Measurements from ENCODE around the gene HMMR. TPM values are rescaled to one million over a fixed set of nuclear protein-coding genes. Genes with fewer than 3 reads are reported as not detected.

HMMR gene
- polyA plus RNA-seq, 6 donors from 2014 or later, result 0.38 to 1.3 (median 0.92) TPM; not detected in 1

- H3K36me3 Mint-ChIP-seq, result no peaks in the 10 kb centered on the region
- peaks cover 17 to 23% (median 19%) of the 10 kb centered on the region in 3 donors for H3K4me1 Mint-ChIP-seq
- H3K9me3 Mint-ChIP-seq, result no peaks in the 10 kb centered on the region
- DNase-seq, result no peak
- no peak for ATAC-seq (ENCODE audit: low read depth in 2 of 2)
- H3K4me3 Mint-ChIP-seq, result peak overlapping the region in 1 of 8 donors; percentile 93
- H3K27me3 Mint-ChIP-seq, result no peaks in the 10 kb centered on the region
- no peak overlapping the region for H3K27ac Mint-ChIP-seq
These were observed 2.6 kb downstream of the HMMR start for GRCh38 chr5:163463063-163463435.

- Mint-ChIP-seq H3K27me3 (no peaks in the 10 kb centered on the region), H3K4me3 (no peak overlapping the region), H3K4me1 (no peaks in the 10 kb centered on the region), H3K36me3 (no peaks in the 10 kb centered on the region), H3K9me3 (no peaks in the 10 kb centered on the region), H3K27ac (peak overlapping the region in 1 of 6 donors; percentile 39)
- DNase-seq (no peak), ATAC-seq (ENCODE audit: low read depth in 2 of 2) (no peak)
These were observed 7.2 kb downstream of the HMMR start for GRCh38 chr5:163467682-163468081.

- Mint-ChIP-seq H3K27ac (no peak overlapping the region), H3K4me3 (no peak overlapping the region), H3K9me3 (peaks cover 0 to 3% (median 0%) of the 10 kb centered on the region in 7 donors), H3K27me3 (no peaks in the 10 kb centered on the region), H3K4me1 (no peaks in the 10 kb centered on the region), H3K36me3 (no peaks in the 10 kb centered on the region)
- DNase-seq (peak; percentile 6), ATAC-seq (ENCODE audit: low read depth in 2 of 2) (peak; percentile 45 to 76)
These were observed 13.3 kb downstream of the HMMR start for GRCh38 chr5:163473635-163474243.

- Mint-ChIP-seq H3K27ac (no peak overlapping the region), H3K36me3 (no peaks in the 10 kb centered on the region), H3K4me3 (no peak overlapping the region), H3K27me3 (no peaks in the 10 kb centered on the region), H3K9me3 (peaks cover 0 to 3% (median 0%) of the 10 kb centered on the region in 7 donors), H3K4me1 (no peaks in the 10 kb centered on the region)
- no peak for ATAC-seq (ENCODE audit: low read depth in 2 of 2)
- no peak for DNase-seq
These were observed 15.0 kb downstream of the HMMR start for GRCh38 chr5:163475411-163475810.

- Mint-ChIP-seq H3K4me3 (no peak overlapping the region), H3K9me3 (peaks cover 0 to 3% (median 0%) of the 10 kb centered on the region in 7 donors), H3K27ac (no peak overlapping the region), H3K36me3 (no peaks in the 10 kb centered on the region), H3K4me1 (no peaks in the 10 kb centered on the region), H3K27me3 (no peaks in the 10 kb centered on the region)
- DNase-seq (no peak), ATAC-seq (ENCODE audit: low read depth in 2 of 2) (no peak)
These were observed 17.9 kb downstream of the HMMR start for GRCh38 chr5:163478126-163478981.

- Mint-ChIP-seq H3K27me3 (no peaks in the 10 kb centered on the region), H3K4me1 (no peaks in the 10 kb centered on the region), H3K9me3 (peaks cover 0 to 3% (median 0%) of the 10 kb centered on the region in 7 donors), H3K4me3 (no peak overlapping the region), H3K36me3 (no peaks in the 10 kb centered on the region), H3K27ac (peak overlapping the region in 1 of 6 donors; percentile 3)
- ATAC-seq (ENCODE audit: low read depth in 2 of 2) (no peak), DNase-seq (no peak)
These were observed 18.5 kb downstream of the HMMR start for GRCh38 chr5:163478982-163479271.

- ATAC-seq (ENCODE audit: low read depth in 2 of 2), result no peak
- Mint-ChIP-seq H3K9me3 (no peaks in the 10 kb centered on the region), H3K36me3 (no peaks in the 10 kb centered on the region)
These were observed 28.8 kb downstream of the HMMR start for GRCh38 chr5:163489055-163489744.

GRCh38 chr5:163489745-163490075 lies 29.3 kb downstream of the HMMR start:
- Mint-ChIP-seq H3K36me3 (no peaks in the 10 kb centered on the region), H3K27me3 (no peaks in the 10 kb centered on the region), H3K9me3 (no peaks in the 10 kb centered on the region), H3K27ac (no peak overlapping the region), H3K4me1 (no peaks in the 10 kb centered on the region), H3K4me3 (no peak overlapping the region)
- DNase-seq (no peak), ATAC-seq (ENCODE audit: low read depth in 2 of 2) (no peak)

More at GRCh38 chr5:163489055-163489744, 28.8 kb downstream of the HMMR start:
- Mint-ChIP-seq H3K4me1 (no peaks in the 10 kb centered on the region), H3K27me3 (no peaks in the 10 kb centered on the region), H3K4me3 (no peak overlapping the region), H3K27ac (no peak overlapping the region)
- no peak for DNase-seq

GRCh38 chr5:163496286-163496685 lies 35.9 kb downstream of the HMMR start:
- no peaks in the 10 kb centered on the region for H3K4me1 Mint-ChIP-seq
- H3K4me3 Mint-ChIP-seq, result no peak overlapping the region

GRCh38 chr5:163497315-163497714 lies 36.9 kb downstream of the HMMR start:
- no peaks in the 10 kb centered on the region for H3K4me1 Mint-ChIP-seq
- DNase-seq (no peak), ATAC-seq (ENCODE audit: low read depth in 2 of 2) (no peak)
- H3K4me3 Mint-ChIP-seq, result no peak overlapping the region
- H3K27ac Mint-ChIP-seq, result no peak overlapping the region
- no peaks in the 10 kb centered on the region for H3K9me3 Mint-ChIP-seq
- no peaks in the 10 kb centered on the region for H3K27me3 Mint-ChIP-seq
- no peaks in the 10 kb centered on the region for H3K36me3 Mint-ChIP-seq

More at GRCh38 chr5:163496286-163496685, 35.9 kb downstream of the HMMR start:
- no peaks in the 10 kb centered on the region for H3K27me3 Mint-ChIP-seq
- no peak for ATAC-seq (ENCODE audit: low read depth in 2 of 2)
- H3K27ac Mint-ChIP-seq, result no peak overlapping the region
- H3K9me3 Mint-ChIP-seq, result no peaks in the 10 kb centered on the region
- H3K36me3 Mint-ChIP-seq, result no peaks in the 10 kb centered on the region
- DNase-seq, result no peak

- no peaks in the 10 kb centered on the region for H3K36me3 Mint-ChIP-seq
- no peaks in the 10 kb centered on the region for H3K27me3 Mint-ChIP-seq
- ATAC-seq (ENCODE audit: low read depth in 2 of 2) (no peak), DNase-seq (no peak)
- no peak overlapping the region for H3K27ac Mint-ChIP-seq
- no peak overlapping the region for H3K4me3 Mint-ChIP-seq
- H3K9me3 Mint-ChIP-seq, result no peaks in the 10 kb centered on the region
- peaks cover 8 to 11% (median 10%) of the 10 kb centered on the region in 3 donors for H3K4me1 Mint-ChIP-seq
These were observed 38.5 kb downstream of the HMMR start for GRCh38 chr5:163498886-163499285.

- Mint-ChIP-seq H3K27me3 (no peaks in the 10 kb centered on the region), H3K27ac (peak overlapping the region in 2 of 6 donors; percentile 97 to 99), H3K9me3 (no peaks in the 10 kb centered on the region), H3K4me1 (peaks cover 20 to 33% (median 25%) of the 10 kb centered on the region in 3 donors), H3K4me3 (peak overlapping the region in 7 of 8 donors; percentile 91 to 99 (median 97)), H3K36me3 (no peaks in the 10 kb centered on the region)
- no peak for ATAC-seq (ENCODE audit: low read depth in 2 of 2)
- DNase-seq, result no peak
These were observed 42.1 kb downstream of the HMMR start for GRCh38 chr5:163502521-163502920.

- H3K4me1 Mint-ChIP-seq, result peaks cover 29 to 34% (median 33%) of the 10 kb centered on the region in 3 donors
- H3K4me3 Mint-ChIP-seq, result peak overlapping the region; percentile 91 to 99 (median 98)
- no peaks in the 10 kb centered on the region for H3K27me3 Mint-ChIP-seq
- H3K36me3 Mint-ChIP-seq, result no peaks in the 10 kb centered on the region
- no peak for ATAC-seq (ENCODE audit: low read depth in 2 of 2)
- peak overlapping the region; percentile 97 to 100 (median 99) for H3K27ac Mint-ChIP-seq
- no peaks in the 10 kb centered on the region for H3K9me3 Mint-ChIP-seq
- peak; percentile 21 for DNase-seq
These were observed 43.0 kb downstream of the HMMR start for GRCh38 chr5:163503106-163504078.

All from naive B cell (primary cell).